Measurements from ENCODE around the gene IFNL2.

DNA sequence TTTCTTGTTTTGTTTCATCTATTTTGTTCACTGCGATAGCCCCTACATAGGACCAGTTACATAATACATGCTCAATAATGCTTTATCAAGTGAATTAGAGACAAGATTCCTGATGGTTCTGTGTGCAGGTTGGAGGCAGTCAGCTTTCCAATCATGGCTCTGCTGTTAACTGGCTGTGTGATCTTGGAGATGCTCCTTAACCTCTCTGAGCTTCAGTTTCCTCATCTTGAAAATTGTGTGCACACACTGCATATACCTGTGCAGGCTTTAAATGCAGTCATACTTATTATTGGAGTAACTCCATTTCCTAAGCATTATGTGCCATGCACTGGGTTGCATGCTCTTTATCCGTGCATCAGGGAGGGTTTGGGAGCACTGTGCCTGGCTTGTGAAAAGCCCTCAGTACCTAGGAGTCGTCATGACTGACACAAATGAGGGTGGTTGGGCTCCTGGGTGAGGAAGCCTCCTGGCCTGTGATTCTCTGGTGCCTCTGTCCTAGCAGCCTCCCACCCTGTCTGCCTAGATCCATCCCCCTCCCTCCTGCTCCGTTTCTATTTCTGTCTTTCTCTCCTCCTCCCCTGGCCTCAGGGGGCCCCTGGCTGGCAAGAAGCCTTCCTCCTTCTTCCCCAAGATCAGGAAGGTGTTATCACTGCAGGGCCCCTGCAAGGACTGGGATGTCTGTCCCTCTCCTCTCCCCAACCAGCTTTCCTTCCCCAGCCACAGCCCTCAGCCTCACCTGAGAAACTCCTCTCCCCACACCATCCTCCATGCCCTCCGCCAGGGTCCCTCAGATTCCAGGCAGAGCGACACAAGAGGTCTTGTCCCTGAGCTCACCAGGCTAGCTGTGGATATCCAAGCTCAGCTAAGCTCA lies 36.7 kb downstream of the IFNL2 start:
- TF ChIP-seq, protein P1, sequence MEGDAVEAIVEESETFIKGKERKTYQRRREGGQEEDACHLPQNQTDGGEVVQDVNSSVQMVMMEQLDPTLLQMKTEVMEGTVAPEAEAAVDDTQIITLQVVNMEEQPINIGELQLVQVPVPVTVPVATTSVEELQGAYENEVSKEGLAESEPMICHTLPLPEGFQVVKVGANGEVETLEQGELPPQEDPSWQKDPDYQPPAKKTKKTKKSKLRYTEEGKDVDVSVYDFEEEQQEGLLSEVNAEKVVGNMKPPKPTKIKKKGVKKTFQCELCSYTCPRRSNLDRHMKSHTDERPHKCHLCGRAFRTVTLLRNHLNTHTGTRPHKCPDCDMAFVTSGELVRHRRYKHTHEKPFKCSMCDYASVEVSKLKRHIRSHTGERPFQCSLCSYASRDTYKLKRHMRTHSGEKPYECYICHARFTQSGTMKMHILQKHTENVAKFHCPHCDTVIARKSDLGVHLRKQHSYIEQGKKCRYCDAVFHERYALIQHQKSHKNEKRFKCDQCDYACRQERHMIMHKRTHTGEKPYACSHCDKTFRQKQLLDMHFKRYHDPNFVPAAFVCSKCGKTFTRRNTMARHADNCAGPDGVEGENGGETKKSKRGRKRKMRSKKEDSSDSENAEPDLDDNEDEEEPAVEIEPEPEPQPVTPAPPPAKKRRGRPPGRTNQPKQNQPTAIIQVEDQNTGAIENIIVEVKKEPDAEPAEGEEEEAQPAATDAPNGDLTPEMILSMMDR (IDR thresholded peaks at IDR 0.05): no peak
- TF ChIP-seq POLR2A (IDR thresholded peaks at IDR 0.05): no peak

Data from esophagus squamous epithelium (tissue), 4 donors.